HG02588 (cell line): ENCODE results near the gene PLEKHG4B.

Experiments used
- ATAC-seq: cut with Tn5 transposase; IDR thresholded peaks from one replicate; pipeline ENCODE4 v1.9.1; 2021; ENCODE audit warnings: mild to moderate bottlenecking, moderate library complexity; ENCODE audit not compliant: unreplicated experiment

The PLEKHG4B gene

DNA sequence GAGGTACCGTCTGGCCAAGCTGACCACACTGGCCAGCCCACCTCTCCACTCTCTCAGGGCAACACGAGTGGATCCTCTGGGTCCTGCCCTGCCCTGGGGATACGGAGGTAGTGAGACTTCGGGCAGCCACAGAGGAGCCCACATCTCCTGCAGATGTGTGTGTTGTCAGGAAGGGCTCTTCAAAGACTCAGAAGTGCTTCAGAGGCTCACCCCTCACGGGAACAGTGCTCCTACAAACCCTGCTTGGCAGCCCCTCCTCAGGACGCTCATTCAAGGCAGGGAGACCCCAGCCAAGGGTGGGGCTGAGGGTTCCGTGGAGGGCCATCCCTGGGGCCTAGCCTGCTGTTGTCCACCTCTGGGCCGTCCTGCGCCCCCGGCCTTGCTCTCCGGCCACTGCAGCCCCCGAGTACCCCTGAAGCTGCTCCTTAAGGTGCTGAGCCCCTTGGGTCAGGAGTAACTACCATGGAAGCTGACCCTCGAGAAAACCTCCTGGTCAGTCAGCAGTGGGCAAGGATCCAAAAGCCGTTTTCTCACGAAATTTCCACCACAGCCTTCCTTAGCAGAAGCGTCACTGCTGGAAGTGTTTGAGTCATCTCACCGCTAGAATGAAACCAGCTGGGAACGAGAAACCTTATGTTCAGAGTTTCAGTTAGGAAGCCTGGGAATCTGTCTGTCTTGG, 76.2 kb downstream of the PLEKHG4B start:
- ATAC-seq, result no peak

DNA sequence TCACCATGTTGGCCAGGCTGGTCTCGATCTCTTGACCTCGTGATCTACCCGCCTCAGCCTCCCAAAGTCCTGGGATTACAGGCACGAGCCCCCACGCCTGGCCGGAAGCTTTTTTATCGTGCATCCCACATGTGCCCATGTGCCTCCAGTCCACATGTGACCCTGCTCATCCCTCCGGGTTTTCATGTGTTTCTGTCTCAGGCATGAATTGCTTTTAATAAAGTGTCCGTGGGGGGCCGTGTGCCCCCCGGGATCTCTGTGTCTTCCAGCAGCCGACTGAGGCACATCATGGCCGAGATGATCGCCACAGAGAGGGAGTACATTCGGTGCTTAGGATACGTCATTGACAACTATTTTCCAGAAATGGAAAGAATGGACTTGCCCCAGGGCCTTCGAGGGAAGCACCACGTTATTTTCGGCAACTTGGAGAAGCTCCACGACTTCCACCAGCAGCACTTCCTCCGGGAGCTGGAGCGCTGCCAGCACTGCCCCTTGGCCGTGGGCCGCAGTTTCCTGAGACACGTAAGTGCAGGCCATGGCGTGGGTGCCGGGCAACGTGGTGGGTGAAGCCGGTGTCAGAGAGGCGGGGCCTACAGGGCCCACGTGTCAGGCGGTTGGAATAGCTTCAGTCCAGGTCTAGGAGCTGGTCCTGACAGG, 77.2 kb downstream of the PLEKHG4B start:
- ATAC-seq, result no peak

DNA sequence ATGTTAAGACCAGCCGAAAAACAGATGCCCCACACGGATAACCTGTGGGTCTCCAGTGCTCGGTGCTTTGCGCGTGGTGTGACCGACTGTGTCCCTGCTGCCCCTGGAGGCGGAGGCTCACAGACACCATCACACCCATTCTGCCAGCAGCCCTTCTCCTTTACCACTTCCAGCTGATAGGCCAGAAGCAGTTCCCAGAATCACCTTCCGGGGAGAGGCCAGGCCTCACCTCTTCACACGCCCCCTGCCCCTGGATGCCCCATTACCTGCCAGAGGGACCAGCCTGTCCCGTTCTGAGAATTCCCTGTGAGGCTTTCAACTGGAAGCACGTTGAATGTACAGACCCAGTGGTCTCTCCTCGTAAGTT, 77.7 kb downstream of the PLEKHG4B start:
- no peak for ATAC-seq

DNA sequence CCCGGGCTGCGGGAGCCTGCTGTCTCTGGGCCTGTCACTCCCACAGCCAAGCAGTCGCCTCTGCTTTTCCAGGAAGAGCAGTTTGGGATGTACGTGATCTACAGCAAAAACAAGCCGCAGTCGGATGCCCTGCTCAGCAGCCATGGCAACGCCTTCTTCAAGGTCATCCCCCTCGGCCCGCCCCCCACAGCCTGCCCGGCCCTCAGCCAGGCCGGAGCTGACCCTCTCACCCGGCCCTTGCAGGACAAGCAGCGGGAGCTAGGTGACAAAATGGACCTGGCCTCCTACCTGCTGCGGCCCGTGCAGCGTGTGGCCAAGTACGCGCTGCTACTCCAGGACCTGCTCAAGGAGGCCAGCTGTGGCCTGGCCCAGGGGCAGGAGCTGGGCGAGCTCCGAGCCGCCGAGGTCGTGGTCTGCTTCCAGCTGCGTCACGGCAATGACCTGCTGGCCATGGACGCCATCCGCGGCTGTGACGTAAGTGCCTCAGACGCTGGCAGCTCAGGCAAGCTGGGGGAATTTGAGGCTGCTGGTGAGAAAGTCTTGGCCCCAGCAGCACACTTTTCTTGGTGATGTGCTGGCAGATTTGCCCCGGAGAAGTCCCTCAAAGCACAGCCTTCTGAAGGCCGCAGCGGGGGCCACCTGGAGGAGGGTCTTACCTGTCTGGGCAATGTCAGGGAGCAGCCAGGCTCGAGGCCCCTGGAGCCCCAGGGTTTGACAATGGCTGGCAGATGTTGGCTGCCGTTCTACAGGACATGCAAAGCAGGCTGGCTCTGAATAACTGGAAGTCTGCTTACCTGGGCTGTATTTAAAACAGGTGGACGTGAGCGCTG, 79.2 kb downstream of the PLEKHG4B start:
- no peak for ATAC-seq

DNA sequence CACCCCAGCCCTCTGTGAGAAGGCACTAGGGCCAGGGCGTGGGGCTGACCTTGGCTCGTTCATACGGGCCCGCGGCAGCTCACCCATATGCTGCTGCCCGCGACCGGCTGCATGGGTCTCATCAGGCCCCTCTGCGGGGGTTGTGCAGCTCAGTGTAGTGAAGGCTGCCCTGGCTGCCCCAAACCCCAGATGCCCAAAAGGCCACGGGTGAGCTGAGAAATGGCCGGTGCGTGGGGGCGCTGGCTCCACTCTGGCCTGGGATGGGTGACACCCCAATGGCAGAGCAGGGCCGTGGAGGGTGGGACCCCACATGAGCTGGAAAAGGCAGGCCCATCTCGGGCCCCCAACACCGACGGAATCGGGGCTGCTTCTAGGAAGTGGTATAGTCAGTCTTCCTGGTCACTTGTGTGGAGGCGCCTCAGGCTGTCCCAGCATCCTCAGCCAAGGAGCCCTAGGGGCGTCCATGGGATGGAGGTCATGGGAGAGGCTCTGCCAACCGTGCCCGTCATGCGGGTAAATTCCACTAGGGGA, 79.9 kb downstream of the PLEKHG4B start:
- no peak for ATAC-seq

DNA sequence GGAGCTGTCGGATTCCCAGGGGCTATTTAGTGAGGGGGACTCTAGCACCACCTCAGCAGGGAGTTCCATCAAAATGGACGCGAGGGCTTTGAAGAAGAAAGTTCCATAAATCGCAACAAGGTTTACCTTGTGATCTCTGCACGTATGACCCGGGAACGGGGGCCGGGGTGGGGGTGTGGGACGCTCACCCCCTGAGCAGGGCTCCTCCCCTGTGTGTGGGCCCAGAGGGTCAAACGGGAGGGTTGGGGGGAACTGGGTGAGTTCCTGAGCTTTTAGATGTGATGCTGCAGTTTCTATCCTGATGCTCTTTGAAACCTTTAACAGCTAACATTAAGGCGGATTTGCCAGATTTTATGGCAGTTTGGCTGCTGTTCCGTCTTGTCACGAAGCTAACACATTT, 80.5 kb downstream of the PLEKHG4B start:
- no peak for ATAC-seq

DNA sequence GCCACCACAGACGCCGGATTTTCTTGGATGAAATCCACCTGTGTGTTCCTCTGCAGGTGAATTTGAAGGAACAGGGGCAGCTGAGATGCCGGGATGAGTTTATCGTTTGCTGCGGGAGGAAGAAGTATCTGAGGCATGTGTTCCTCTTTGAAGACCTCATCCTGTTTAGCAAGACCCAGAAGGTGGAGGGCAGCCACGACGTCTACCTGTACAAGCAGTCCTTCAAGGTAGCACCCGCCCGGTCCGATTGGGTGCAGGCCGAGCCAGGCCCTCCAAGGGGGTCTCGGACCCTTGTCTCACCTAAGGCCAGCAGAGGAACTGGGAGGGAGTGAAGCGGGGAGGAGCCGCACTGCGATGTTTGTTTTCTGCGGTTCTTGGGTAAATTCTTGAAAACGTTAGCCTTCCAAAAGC, 80.9 kb downstream of the PLEKHG4B start:
- ATAC-seq, result no peak

DNA sequence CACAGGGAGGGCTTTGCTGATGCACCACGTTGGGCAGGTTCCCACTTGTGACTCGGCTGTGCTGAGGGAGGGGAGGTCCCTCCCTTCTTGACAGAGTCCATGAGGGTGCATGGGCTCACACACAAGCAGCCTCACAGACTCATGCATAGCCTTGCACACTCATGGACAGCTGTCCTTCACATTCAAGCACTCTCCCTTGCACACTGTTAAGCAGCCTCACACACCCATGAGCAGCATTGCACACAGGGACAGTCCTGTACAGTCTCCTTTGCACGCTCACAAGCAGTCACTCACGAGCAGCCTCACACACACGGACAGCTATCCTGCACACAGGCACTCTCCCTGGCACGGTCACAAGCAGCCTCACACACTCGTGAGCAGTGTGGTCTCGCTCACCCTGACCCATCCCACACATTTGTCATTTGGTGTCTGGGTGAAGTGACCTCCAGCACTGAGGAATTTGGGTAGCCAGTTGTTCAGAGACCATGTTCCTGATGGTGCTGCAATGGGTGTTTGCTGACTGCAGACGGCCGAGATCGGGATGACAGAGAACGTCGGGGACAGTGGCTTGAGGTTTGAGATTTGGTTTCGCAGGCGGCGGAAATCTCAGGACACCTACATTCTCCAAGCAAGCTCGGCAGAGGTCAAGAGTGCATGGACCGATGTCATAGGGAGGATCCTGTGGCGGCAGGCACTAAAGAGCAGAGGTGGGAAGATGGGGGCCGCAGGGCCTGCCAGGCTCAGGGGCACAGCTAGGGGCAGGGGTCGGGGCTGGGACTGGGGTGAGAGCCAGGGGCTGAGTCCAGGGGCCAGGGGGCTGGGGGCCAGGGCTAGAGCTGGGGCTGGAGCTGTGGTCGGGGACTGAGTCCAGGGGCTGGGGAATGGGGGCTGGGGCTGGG, 81.7 kb downstream of the PLEKHG4B start:
- ATAC-seq, result no peak

DNA sequence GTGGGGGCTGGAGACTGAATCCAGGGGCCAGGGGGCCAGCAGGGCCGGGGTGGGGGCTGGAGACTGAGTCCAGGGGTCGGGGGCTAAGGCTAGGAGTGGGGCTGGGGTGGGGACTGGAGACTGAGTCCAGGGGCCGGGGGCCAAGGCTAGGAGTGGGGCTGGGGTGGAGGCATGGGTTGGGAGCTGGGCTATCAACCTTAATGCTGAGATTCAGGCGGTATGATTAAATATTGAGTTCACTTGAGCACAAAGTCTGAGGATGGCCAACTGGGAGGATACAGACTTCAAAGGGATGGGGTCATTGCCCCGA, 82.3 kb downstream of the PLEKHG4B start:
- ATAC-seq, result no peak

DNA sequence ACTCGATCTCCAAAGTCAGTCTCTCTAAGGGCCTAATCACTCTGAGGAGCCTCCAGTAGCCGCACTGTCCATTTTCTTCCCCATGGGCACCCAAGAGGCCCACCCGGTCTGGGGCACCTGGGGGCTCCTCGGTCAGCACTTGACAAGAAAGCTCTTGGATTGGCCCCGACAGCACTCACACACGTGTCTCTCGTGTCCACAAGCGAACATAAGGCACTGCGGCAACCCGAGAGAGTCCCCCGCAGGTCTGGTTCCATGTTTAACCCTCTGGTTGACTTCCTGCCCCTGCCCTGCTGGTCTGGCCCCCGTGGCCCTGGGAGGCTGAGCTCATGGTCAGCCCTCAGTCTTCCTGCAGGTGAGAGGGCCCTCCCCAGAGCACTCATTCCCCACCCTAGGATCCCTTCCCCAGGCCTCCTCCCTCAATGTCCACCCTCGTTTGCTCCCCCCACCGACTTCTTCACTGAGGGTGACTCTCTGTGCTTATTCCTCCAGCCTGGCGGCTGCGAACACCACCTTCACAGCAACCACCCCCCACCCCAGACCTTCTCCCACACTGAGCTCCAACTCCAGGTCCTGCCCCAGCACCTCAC, 83.0 kb downstream of the PLEKHG4B start:
- ATAC-seq, result no peak

DNA sequence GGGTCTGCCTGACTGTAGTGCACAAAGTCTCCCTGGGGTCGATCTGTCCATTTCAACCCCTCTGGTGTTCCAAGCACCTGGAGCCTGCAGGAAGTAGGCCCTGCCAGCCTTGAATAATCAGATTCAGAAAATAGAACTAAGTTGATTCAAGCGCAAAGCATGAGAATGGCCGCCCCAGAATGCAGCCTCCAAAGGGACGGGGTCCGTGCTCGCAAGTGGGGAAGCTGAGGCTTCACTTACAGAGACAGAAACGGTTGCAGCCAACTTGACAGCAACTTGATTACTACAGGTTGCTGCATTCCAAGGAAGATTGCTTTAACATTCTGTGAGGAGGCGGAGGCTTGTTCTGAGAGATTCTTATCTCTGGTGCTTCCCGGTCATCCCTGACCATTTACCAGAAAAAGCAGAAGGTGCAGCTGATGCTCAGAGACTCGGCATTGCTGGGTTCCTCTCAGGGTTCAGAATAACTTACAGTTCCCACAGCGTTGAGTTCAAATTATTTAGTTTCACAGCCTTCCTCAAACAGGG, 84.4 kb downstream of the PLEKHG4B start:
- no peak for ATAC-seq

DNA sequence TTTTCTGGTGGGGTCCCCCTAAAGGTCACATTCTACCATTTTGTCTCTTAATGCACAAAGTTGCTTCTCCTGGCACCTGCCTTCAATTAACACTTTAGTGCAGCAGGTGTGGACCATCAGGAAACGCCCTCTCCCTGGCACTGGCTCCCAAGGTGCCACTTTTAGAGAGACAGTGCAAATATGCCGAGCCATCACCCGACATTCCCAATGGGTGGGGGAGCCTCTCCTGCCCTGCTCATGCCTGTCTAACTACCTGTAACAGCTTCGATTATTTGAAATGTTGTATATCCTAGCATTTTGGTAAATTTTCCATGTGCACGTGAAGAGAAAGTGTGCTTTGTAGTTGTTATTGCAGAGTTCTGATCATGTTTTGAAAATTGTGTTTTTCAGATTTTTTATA, 86.1 kb downstream of the PLEKHG4B start:
- no peak for ATAC-seq

DNA sequence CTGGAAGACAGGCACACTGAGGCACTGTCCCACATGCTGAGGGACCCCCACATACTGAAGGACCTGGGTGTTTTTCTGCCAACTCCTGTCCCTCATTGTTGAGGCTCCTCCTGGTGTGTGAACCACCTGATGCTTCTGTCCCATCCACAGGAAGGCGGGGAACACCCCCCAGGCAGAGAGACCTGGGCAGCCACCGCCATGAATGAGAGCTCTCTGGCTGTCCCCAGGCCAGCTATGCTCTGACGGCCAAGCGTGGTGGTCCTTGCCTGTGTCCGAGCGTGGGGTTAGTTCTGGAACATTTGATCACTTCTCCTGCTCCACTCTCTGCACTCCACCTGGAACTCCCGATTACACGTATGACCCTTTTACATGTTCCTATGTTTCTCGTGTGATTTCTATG, 87.4 kb downstream of the PLEKHG4B start:
- ATAC-seq, result no peak

DNA sequence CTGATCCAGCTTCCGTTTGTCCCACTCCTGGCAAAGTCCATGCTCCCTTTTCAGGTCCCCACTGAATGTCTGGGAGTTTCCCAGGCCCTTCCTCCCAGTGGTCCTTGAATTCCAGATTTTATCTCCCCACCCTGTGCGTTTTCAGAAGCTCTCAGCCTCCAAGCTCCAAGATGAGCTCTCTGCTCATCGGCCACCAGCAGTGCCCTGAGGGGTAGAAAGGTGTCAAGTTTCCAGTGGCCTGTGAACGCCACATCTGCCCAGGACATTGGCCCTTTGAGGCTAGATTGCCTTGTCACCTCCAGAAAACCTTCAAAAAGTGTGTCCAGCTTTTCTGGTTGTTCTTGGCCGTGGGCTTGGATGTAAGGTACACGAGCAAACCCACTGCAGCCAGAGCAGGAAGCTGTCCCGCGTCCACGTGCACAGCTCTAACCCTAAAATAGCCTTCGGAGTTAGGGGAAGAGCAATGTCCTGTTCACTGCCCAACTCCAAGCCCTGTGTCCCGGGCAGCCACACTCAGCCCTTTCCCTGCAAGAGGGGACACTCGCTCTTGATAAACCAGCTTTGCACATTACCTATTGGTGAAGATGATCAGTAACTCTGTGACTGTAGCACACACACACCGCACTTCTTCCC, 88.4 kb downstream of the PLEKHG4B start:
- no peak for ATAC-seq

DNA sequence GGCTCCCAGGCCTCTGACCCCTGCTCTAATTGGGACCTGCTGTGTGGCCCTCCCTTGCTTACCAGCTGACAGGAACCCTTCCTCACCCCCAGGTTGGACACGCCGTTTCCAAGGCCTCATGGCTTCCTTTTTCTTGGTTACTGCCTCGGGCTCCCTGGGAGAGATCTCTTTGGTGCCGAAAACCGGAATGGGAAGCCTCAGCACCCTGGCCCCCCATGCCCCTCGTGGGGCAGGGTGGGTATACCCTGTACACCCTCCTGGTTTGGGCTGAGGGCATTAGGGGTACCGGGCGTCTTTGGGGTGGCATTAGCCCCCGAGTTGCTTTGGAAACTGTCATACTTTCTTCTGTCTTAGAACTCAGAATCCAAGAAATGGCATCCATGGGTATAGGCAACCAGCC, 89.2 kb downstream of the PLEKHG4B start:
- ATAC-seq, result no peak

DNA sequence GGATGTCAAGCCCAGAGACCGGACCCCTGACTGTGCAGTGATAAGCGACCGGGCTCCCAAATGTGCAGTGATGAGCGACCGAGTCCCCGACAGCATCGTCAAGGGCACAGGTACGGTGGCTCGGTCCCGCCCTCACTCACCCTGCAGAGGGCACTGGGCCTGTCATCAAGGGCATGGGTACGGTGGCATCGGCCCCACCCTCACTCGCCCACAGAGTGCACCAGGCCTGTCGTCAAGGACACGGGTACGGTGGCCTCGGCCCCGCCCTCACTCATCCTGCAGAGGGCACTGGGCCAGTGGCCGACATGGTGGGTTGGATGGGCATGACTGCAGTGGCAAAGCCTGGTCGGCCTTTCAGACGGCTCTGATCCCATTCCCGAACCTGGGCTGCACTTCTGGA, 89.6 kb downstream of the PLEKHG4B start:
- no peak for ATAC-seq

DNA sequence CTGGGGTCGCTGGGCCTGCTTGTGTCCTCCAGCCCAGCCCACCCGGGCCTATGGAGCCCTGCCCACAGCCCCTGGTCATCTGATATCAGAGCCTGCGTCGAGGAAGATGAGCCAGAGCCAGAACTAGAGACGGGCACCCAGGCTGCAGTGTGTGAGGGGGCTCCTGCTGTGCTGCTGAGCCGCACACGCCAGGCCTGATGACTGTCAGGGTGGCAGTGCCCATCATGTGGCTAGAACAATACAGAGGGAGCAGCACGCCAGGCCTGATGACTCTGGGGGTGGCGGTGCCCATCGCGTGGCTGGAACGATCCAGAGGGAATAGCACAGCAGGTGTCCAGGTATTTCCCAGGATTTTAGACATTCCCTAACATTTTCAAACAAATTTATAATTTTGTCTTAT, 90.2 kb downstream of the PLEKHG4B start:
- no peak for ATAC-seq

DNA sequence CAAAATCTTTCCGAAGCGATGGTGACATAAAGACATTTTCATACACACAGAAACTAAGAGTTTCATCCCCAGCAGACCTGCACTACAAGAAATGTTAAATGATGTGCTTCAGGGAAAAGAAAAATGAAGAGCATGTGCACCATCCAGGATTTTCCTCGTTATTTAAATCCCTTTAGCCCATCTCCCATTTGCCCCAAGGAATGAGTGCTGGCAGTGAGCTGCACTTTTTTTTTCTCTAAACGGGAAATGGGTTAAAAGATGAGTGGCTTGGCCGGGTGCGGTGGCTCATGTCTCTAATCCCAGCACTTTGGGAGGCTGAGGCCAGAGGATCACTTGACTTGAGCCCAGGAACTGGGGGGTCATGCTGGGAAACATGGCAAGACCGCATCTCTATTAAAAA, 92.5 kb downstream of the PLEKHG4B start:
- ATAC-seq, result no peak

DNA sequence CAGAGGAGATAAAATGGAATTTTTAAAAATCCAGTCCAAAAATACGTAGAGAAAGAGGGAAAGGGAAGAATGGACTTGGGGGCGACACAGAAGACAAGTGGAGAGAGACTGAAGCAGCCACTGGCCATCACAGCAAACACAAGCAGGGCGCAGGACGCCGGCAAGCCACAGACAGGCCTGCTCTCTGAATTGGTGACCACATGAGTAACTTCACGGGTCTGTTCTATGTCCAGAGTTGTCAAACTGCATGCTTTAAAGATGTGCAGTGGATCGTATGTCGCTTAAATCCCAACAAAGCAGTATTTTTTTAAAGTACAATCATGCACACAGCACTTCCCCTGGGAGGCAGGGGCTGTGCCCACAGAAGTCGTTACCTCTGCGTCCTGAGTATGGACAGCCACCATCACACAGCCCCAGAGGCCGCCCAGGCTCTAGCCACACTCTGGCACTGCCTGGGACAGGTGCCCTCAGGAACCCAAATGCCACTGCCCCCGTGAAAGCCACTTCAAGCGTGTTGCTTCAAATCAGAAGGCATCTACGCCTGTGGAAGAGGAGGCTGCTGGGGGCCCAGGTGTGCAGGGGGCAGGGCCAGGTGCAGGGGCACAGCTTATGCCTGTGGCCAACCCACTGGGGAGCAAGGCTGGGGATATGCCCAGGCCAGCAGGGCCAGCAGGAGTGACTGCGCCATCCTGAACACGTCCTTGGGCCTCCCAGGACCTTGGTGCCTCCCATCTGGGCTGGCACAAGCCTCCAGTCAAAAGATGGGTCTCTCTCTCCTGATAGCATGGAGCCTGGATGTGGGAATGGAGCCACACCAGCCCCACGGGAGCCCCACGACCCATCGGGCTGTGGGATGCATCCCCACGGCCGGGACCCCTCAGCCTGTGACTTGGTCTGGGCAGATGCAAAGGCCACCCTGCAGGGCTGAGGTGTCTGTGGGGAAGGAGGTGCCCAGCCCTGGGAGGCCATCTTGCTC, 93.4 kb downstream of the PLEKHG4B start:
- no peak for ATAC-seq
